CD8-positive, alpha-beta memory T cell (primary cell): ENCODE measurements around the gene PRELID2. TPM values are rescaled to one million over a fixed set of nuclear protein-coding genes. Genes with fewer than 3 reads are reported as not detected.
"Not testable (repeated sequence)": the region's sequence is repeated elsewhere in the genome, so short reads cannot be mapped to it uniquely, and the experiment has no call there.

Source experiments
- CTCF ChIA-PET: fragments of 350-600 bp; sonication (Branson Sonifier 250); formaldehyde crosslinking; loops from one replicate; lab custom pipeline; 2021; ENCODE audit warnings: antibody characterized with exemption; lab: Charles Lee
- POLR2A ChIA-PET: fragments of 350-600 bp; sonication (Branson Sonifier 250); formaldehyde crosslinking; loops from one replicate; lab custom pipeline; 2021; ENCODE audit warnings: antibody characterized with exemption; lab: Charles Lee
- DNase-seq, 5 donors: peaks; one replicate each; pipeline versions ENCODE4 v3.0.0 to v3.0.0-alpha.2; 2020 to 2022; ENCODE audit warnings: mixed read lengths in 1 of 5
- H3K27ac ChIP-seq: one replicate; pipeline ENCODE4 v1.7.0; 2013; ENCODE audit warnings: low read depth, mild to moderate bottlenecking, low read length, moderate library complexity
- H3K27me3 ChIP-seq: 2 replicates; pipeline ENCODE4 v1.7.0; 2013; ENCODE audit warnings: low read length, mild to moderate bottlenecking; ENCODE audit not compliant: insufficient read depth, poor library complexity, severe bottlenecking
- H3K36me3 ChIP-seq: 2 replicates; pipeline ENCODE4 v1.7.0; 2013; ENCODE audit warnings: mild to moderate bottlenecking, low read length, moderate library complexity; ENCODE audit not compliant: insufficient read depth
- H3K4me1 ChIP-seq: 2 replicates; pipeline ENCODE4 v1.7.0; 2013; ENCODE audit warnings: mild to moderate bottlenecking, low read length, moderate library complexity; ENCODE audit not compliant: insufficient read depth
- H3K4me3 ChIP-seq: 2 replicates; pipeline ENCODE4 v1.7.0; 2013; ENCODE audit warnings: mild to moderate bottlenecking, low read length
- H3K9me3 ChIP-seq: 2 replicates; pipeline ENCODE4 v1.7.0; 2013; ENCODE audit warnings: mild to moderate bottlenecking, low read length
- H3K27ac Mint-ChIP-seq, 8 donors: one replicate each; pipeline ENCODE4 v1.8.0; 2020 to 2021; ENCODE audit warnings: mixed read lengths in 8 of 8, mild to moderate bottlenecking in 6 of 8, inconsistent platforms in 3 of 8, moderate library complexity in 3 of 8
- H3K27me3 Mint-ChIP-seq, 2 donors: one replicate each; pipeline ENCODE4 v1.8.0; 2020 to 2021; ENCODE audit warnings: mixed read lengths in 2 of 2, mild to moderate bottlenecking in 1 of 2, moderate library complexity in 1 of 2
- H3K36me3 Mint-ChIP-seq, 3 donors: one replicate each; pipeline ENCODE4 v1.8.0; 2020 to 2021; ENCODE audit warnings: mixed read lengths in 3 of 3, inconsistent platforms in 1 of 3, mild to moderate bottlenecking in 1 of 3
- H3K4me1 Mint-ChIP-seq, 3 donors: one replicate each; pipeline ENCODE4 v1.8.0; 2020 to 2021; ENCODE audit warnings: mixed read lengths in 3 of 3, inconsistent platforms in 1 of 3, mild to moderate bottlenecking in 1 of 3
- H3K4me3 Mint-ChIP-seq, 7 donors: one replicate each; pipeline ENCODE4 v1.8.0; 2020 to 2021; ENCODE audit warnings: mixed read lengths in 7 of 7, mild to moderate bottlenecking in 6 of 7, moderate library complexity in 4 of 7, inconsistent platforms in 2 of 7
- H3K9me3 Mint-ChIP-seq, 5 donors: one replicate each; pipeline ENCODE4 v1.8.0; 2020 to 2022; ENCODE audit warnings: mixed read lengths in 5 of 5, mild to moderate bottlenecking in 3 of 5, moderate library complexity in 2 of 5, inconsistent platforms in 1 of 5
- polyA plus RNA-seq: library from polyadenylated mRNA; unstranded; fragments of 300-500 nt; fragmentation: Illumina TruSeq; gene quantifications from one replicate; pipeline ENCODE4 v1.2.3, GENCODE V29; 2021
- total RNA-seq, 2 experiments: library from RNA; stranded (reverse); gene quantifications; one replicate each; pipeline ENCODE4 v1.2.3, GENCODE V29; 2021

Gene PRELID2
- total RNA-seq (1 to 10 TPM in 1 of 2 experiments, under 1 TPM in 1; 0.92 to 1.2 TPM), polyA plus RNA-seq (1.6 TPM)

GRCh38 chr5:145834917-145835847 is at the start of gene PRELID2:
TSS of gene PRELID2 (minus strand) at chr5:145835342. CDS start at chr5:145835251, 91 bp downstream.
- Histone ChIP-seq H3K4me1 (no peaks in the 10 kb centered on the region), H3K27me3 (no peaks in the 10 kb centered on the region), H3K27ac (peak within 1 kb of the TSS; percentile 71), H3K9me3 (no peaks in the 10 kb centered on the region), H3K36me3 (no peaks in the 10 kb centered on the region), H3K4me3 (peak within 1 kb of the TSS; percentile 25)
- Mint-ChIP-seq H3K36me3 (no peaks in the 10 kb centered on the region), H3K4me1 (peaks cover 8 to 20% (median 11%) of the 10 kb centered on the region in 3 donors), H3K27ac (no peak within 1 kb of the TSS), H3K4me3 (peak within 1 kb of the TSS; percentile 58 to 79 (median 75)), H3K9me3 (peaks cover 0 to 5% (median 0%) of the 10 kb centered on the region in 5 donors), H3K27me3 (peaks cover 6 to 16% of the 10 kb centered on the region in 2 donors)
- DNase-seq, result peak in 4 of 5 donors; percentile 15 to 51 (median 32)
- ChIA-PET POLR2A (no interaction called here), CTCF (interaction anchor here (0.7 to 1.9 kb wide), 2 partner anchors 9 to 18 kb away, joined by 3 read pairs; no protein-coding TSS in a partner anchor)

GRCh38 chr5:145874765-145875164 is 39.6 kb upstream of the PRELID2 start:
- peaks cover 0 to 9% (median 0%) of the 10 kb centered on the region in 5 donors for H3K9me3 Mint-ChIP-seq
- no peaks in the 10 kb centered on the region for H3K36me3 ChIP-seq
- no peaks in the 10 kb centered on the region for H3K27me3 ChIP-seq
- H3K9me3 ChIP-seq, result no peaks in the 10 kb centered on the region
- CTCF ChIA-PET, result no interaction called here
- no peak overlapping the region for H3K4me3 Mint-ChIP-seq
- no peak for DNase-seq
- POLR2A ChIA-PET, result no interaction called here
- no peaks in the 10 kb centered on the region for H3K36me3 Mint-ChIP-seq
- no peak overlapping the region for H3K27ac ChIP-seq
- no peak overlapping the region for H3K27ac Mint-ChIP-seq
- no peaks in the 10 kb centered on the region for H3K4me1 ChIP-seq
- H3K4me3 ChIP-seq, result no peak overlapping the region
- H3K27me3 Mint-ChIP-seq, result peaks cover 19 to 33% of the 10 kb centered on the region in 2 donors
- H3K4me1 Mint-ChIP-seq, result no peaks in the 10 kb centered on the region

DNA sequence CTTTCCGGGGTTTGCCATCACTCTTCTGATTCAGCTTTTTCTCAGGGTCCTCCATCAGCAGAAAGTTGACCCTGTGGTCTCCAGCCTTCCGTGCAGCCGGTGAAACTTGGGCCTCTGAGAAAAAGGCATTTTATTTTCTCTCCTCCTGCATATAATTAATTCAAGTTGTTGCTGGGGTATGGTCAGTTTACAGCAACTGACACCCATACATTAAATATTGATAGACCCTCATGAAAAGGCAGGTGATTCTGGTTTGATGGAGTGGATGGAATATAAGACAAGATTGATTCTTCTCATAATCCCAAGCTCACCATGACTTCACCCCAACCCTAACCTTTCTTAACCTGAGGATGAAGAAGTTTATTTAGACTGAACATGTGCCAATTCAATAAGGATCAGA is 37.8 kb upstream of the PRELID2 start, which contains the start of gene GRXCR2:
Gene GRXCR2, minus strand, starts transcription at position 101 of the 400 bp plus-strand sequence. Its CDS starts 46 bp downstream, at position 55.
- no peaks in the 10 kb centered on the region for H3K4me1 Mint-ChIP-seq
- ChIA-PET POLR2A (no interaction called here), CTCF (no interaction called here)
- Histone ChIP-seq H3K27me3 (no peaks in the 10 kb centered on the region), H3K27ac (no peak within 1 kb of the TSS), H3K9me3 (no peaks in the 10 kb centered on the region), H3K4me3 (no peak within 1 kb of the TSS), H3K36me3 (no peaks in the 10 kb centered on the region), H3K4me1 (no peaks in the 10 kb centered on the region)
- peaks cover 0 to 6% (median 0%) of the 10 kb centered on the region in 5 donors for H3K9me3 Mint-ChIP-seq
- peaks cover 12 to 28% of the 10 kb centered on the region in 2 donors for H3K27me3 Mint-ChIP-seq
- no peaks in the 10 kb centered on the region for H3K36me3 Mint-ChIP-seq
- H3K4me3 Mint-ChIP-seq, result no peak within 1 kb of the TSS
- DNase-seq, result no peak
- H3K27ac Mint-ChIP-seq, result no peak within 1 kb of the TSS

DNA sequence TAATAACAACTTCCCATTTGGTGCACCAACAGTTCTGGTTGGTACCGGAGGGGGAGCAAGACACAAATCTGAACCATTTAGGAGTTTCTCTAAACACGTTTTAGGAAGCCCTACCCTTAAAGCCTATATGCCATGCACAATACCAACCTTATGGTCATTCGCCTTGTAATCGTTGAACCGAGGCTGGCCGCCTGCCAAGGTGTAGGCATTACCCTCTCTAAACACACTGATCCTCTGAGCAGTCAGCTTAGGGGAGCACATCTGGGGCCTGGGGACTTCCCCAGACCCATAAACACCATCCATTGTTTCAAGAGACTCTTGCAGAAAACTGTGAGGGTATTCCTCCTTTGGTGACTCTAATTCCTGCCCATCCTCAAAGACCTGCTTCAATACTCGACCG is 37.3 kb upstream of the PRELID2 start:
- Mint-ChIP-seq H3K4me1 (no peaks in the 10 kb centered on the region), H3K36me3 (no peaks in the 10 kb centered on the region), H3K27me3 (peaks cover 10 to 28% of the 10 kb centered on the region in 2 donors), H3K27ac (no peak overlapping the region), H3K9me3 (peaks cover 0 to 5% (median 0%) of the 10 kb centered on the region in 5 donors), H3K4me3 (no peak overlapping the region)
- H3K4me3 ChIP-seq, result no peak overlapping the region
- H3K4me1 ChIP-seq, result no peaks in the 10 kb centered on the region
- H3K27ac ChIP-seq, result no peak overlapping the region
- H3K36me3 ChIP-seq, result no peaks in the 10 kb centered on the region
- no peaks in the 10 kb centered on the region for H3K27me3 ChIP-seq
- ChIA-PET CTCF (no interaction called here), POLR2A (no interaction called here)
- H3K9me3 ChIP-seq, result no peaks in the 10 kb centered on the region
- no peak for DNase-seq

GRCh38 chr5:145869753-145870152 is 34.6 kb upstream of the PRELID2 start:
- Mint-ChIP-seq H3K4me3 (no peak overlapping the region), H3K36me3 (no peaks in the 10 kb centered on the region), H3K4me1 (no peaks in the 10 kb centered on the region), H3K27me3 (peaks cover 7 to 29% of the 10 kb centered on the region in 2 donors), H3K27ac (no peak overlapping the region), H3K9me3 (peaks cover 0 to 3% (median 0%) of the 10 kb centered on the region in 5 donors)
- Histone ChIP-seq H3K4me3 (no peak overlapping the region), H3K27me3 (no peaks in the 10 kb centered on the region), H3K4me1 (no peaks in the 10 kb centered on the region), H3K36me3 (no peaks in the 10 kb centered on the region), H3K9me3 (no peaks in the 10 kb centered on the region), H3K27ac (no peak overlapping the region)
- POLR2A ChIA-PET, result no interaction called here
- CTCF ChIA-PET, result no interaction called here
- DNase-seq, result no peak

GRCh38 chr5:145867806-145868205 is 32.7 kb upstream of the PRELID2 start:
- POLR2A ChIA-PET, result no interaction called here

DNA sequence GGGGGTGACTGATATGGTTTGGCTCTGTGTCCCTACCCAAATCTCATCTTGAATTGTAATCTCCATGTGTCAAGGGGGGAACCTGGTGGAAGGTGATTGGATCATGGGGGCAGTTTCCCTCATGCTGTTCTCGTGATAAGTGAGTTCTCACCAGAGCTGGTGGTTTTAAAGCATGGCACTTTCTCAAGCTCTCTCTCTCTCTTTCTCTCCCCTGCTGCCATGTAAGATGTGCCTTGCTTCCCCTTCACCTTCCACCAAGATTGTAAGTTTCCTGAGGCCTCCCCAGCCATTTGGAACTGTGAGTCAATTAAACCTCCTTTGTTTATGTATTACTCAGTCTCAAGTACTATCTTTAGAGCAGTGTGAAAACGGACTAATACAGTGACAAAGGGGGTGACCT is 29.3 kb upstream of the PRELID2 start:
- H3K9me3 Mint-ChIP-seq, H3K4me1 Mint-ChIP-seq, H3K27ac Mint-ChIP-seq, H3K4me3 Mint-ChIP-seq, H3K36me3 Mint-ChIP-seq, H3K4me1 ChIP-seq, H3K9me3 ChIP-seq, H3K4me3 ChIP-seq, DNase-seq, POLR2A ChIA-PET, CTCF ChIA-PET, H3K27me3 ChIP-seq, H3K36me3 ChIP-seq, H3K27ac ChIP-seq: not testable (repeated sequence)
- peaks cover 6 to 13% of the 10 kb centered on the region in 2 donors for H3K27me3 Mint-ChIP-seq

More at GRCh38 chr5:145867806-145868205, 32.7 kb upstream of the PRELID2 start:
- H3K4me3 ChIP-seq, result no peak overlapping the region
- no peaks in the 10 kb centered on the region for H3K36me3 ChIP-seq
- H3K4me1 ChIP-seq, result no peaks in the 10 kb centered on the region
- Mint-ChIP-seq H3K36me3 (no peaks in the 10 kb centered on the region), H3K4me3 (no peak overlapping the region), H3K4me1 (no peaks in the 10 kb centered on the region), H3K27me3 (peaks cover 6 to 21% of the 10 kb centered on the region in 2 donors), H3K27ac (no peak overlapping the region), H3K9me3 (peaks cover 0 to 3% (median 0%) of the 10 kb centered on the region in 5 donors)
- no peaks in the 10 kb centered on the region for H3K27me3 ChIP-seq
- H3K9me3 ChIP-seq, result no peaks in the 10 kb centered on the region
- H3K27ac ChIP-seq, result no peak overlapping the region
- CTCF ChIA-PET, result no interaction called here
- DNase-seq, result no peak

GRCh38 chr5:145863003-145863402 is 27.9 kb upstream of the PRELID2 start:
- peaks cover 0 to 3% (median 0%) of the 10 kb centered on the region in 5 donors for H3K9me3 Mint-ChIP-seq
- H3K27ac ChIP-seq, result no peak overlapping the region
- peaks cover 6 to 13% of the 10 kb centered on the region in 2 donors for H3K27me3 Mint-ChIP-seq
- H3K4me1 Mint-ChIP-seq, result no peaks in the 10 kb centered on the region
- no peaks in the 10 kb centered on the region for H3K36me3 Mint-ChIP-seq
- H3K27ac Mint-ChIP-seq, result no peak overlapping the region
- ChIA-PET CTCF (no interaction called here), POLR2A (no interaction called here)
- no peak overlapping the region for H3K4me3 ChIP-seq
- H3K4me3 Mint-ChIP-seq, result no peak overlapping the region
- no peaks in the 10 kb centered on the region for H3K36me3 ChIP-seq
- DNase-seq, result no peak
- H3K27me3 ChIP-seq, result no peaks in the 10 kb centered on the region
- H3K4me1 ChIP-seq, result no peaks in the 10 kb centered on the region
- no peaks in the 10 kb centered on the region for H3K9me3 ChIP-seq
